Activated CD4-positive, alpha-beta T cell treated with anti-CD3 and anti-CD28 coated beads, Interleukin-2, amount 10 ng/mL, durations not matched to agents 7 days and 5 days (primary cell): Measurements from ENCODE around the gene MET. TPM values are rescaled to one million over a fixed set of nuclear protein-coding genes. Genes with fewer than 3 reads are reported as not detected.
"Not testable (repeated sequence)": the region's sequence is repeated elsewhere in the genome, so short reads cannot be mapped to it uniquely, and the experiment has no call there.

ENCODE experiments used
- CTCF ChIA-PET: fragments of 350-600 bp; sonication (Branson Sonifier 250); formaldehyde crosslinking; loops from one replicate; lab custom pipeline; 2021; ENCODE audit warnings: antibody characterized with exemption; lab: Charles Lee
- POLR2A ChIA-PET: fragments of 350-600 bp; sonication (Branson Sonifier 250); formaldehyde crosslinking; loops from one replicate; lab custom pipeline; 2021; ENCODE audit warnings: antibody characterized with exemption; lab: Charles Lee
- DNase-seq: peaks from one replicate; pipeline ENCODE4 v3.0.0-alpha.2; 2020
- H3K27ac Mint-ChIP-seq: one replicate; pipeline ENCODE4 v1.8.0; 2021; ENCODE audit warnings: mild to moderate bottlenecking, moderate library complexity, mixed read lengths
- H3K27me3 Mint-ChIP-seq: one replicate; pipeline ENCODE4 v1.8.0; 2021; ENCODE audit warnings: mixed read lengths
- H3K36me3 Mint-ChIP-seq: one replicate; pipeline ENCODE4 v1.8.0; 2021; ENCODE audit warnings: low read depth, mixed read lengths
- H3K4me1 Mint-ChIP-seq: one replicate; pipeline ENCODE4 v1.8.0; 2021; ENCODE audit warnings: mixed read lengths
- H3K4me3 Mint-ChIP-seq: one replicate; pipeline ENCODE4 v1.8.0; 2021; ENCODE audit warnings: mild to moderate bottlenecking, moderate library complexity, mixed read lengths
- H3K9me3 Mint-ChIP-seq: one replicate; pipeline ENCODE4 v1.8.0; 2021; ENCODE audit warnings: mixed read lengths
- total RNA-seq, 2 experiments: library from RNA; stranded (reverse); gene quantifications; one replicate each; pipeline ENCODE4 v1.2.3, GENCODE V29; 2021

MET gene
- total RNA-seq, 2 experiments from 2014 or later = 0.21 to 0.22 TPM

GRCh38 chr7:116810267-116811116 lies 138.5 kb downstream of the MET start:
- CTCF ChIA-PET = no interaction called here
- no peaks in the 10 kb centered on the region for H3K27me3 Mint-ChIP-seq
- no peaks in the 10 kb centered on the region for H3K9me3 Mint-ChIP-seq
- DNase-seq = no peak
- H3K36me3 Mint-ChIP-seq = no peaks in the 10 kb centered on the region
- H3K27ac Mint-ChIP-seq = no peak overlapping the region
- H3K4me1 Mint-ChIP-seq = no peaks in the 10 kb centered on the region
- POLR2A ChIA-PET = no interaction called here
- no peak overlapping the region for H3K4me3 Mint-ChIP-seq

DNA sequence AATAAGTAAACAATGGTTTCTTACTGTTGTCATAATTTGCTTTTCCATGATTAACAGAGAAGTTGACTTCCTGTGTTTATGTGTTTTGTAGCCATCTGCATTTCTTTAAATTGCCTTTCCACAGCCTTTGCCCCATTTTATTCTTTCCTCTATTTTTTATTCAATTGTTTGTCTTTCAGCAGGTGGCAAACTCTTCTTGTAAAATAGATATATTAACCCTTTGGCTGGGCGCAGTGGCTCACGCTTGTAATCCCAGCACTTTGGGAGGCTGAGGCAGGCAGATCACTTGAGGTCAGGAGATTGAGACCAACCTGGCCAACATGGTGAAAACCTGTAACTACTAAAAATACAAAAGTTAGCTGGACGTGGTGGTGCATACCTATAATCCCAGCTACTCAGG lies 139.8 kb downstream of the MET start:
- no peak for DNase-seq
- H3K27ac Mint-ChIP-seq = no peak overlapping the region
- no peaks in the 10 kb centered on the region for H3K36me3 Mint-ChIP-seq
- POLR2A ChIA-PET = no interaction called here
- no peaks in the 10 kb centered on the region for H3K9me3 Mint-ChIP-seq
- no peak overlapping the region for H3K4me3 Mint-ChIP-seq
- H3K4me1 Mint-ChIP-seq = no peaks in the 10 kb centered on the region
- CTCF ChIA-PET = no interaction called here
- no peaks in the 10 kb centered on the region for H3K27me3 Mint-ChIP-seq

DNA sequence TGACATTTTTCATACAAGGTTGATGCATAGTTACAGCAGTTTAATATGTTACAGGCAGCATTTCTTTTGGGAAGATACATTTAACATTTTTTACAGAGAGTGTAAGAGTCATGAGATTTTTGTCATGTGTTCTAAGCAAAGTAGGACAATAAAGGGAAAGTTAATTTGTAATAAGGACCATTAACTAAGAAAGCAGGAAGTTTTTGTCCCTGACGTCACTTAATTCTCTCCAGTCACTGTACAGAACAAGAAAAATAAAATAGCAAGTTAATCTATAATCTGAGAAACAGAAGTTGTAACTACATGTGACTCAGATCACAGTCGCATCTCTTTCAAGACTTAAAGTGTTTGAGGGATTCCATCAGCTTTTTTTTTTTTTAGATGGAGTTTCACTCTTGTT lies 140.9 kb downstream of the MET start:
- CTCF ChIA-PET = no interaction called here

DNA sequence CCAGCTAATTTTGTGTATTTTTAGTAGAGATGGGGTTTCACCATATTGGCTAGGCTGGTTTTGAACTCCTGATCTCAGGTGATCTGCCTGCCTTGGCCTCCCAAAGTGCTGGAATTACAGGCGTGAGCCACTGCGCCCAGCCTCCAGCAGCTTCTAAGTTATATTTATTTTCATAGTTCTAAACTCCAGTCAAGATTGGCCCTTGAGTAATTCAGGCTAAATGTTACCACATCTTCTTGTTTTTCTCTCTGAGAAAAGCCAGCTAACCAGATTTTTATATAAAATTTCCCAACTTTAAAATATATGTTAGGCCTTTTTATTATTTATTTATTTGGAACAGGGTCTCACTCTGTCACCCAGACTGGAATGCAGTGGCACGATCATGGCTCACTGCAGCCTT lies 141.4 kb downstream of the MET start:
- H3K4me3 Mint-ChIP-seq, DNase-seq, H3K27me3 Mint-ChIP-seq, H3K9me3 Mint-ChIP-seq, H3K36me3 Mint-ChIP-seq, POLR2A ChIA-PET, H3K27ac Mint-ChIP-seq, CTCF ChIA-PET, H3K4me1 Mint-ChIP-seq: not testable (repeated sequence)

More for the DNA sequence above, 140.9 kb downstream of the MET start:
- no peak overlapping the region for H3K4me3 Mint-ChIP-seq
- H3K4me1 Mint-ChIP-seq = no peaks in the 10 kb centered on the region
- peaks cover 4% of the 10 kb centered on the region for H3K27me3 Mint-ChIP-seq
- POLR2A ChIA-PET = no interaction called here
- no peak for DNase-seq
- no peaks in the 10 kb centered on the region for H3K36me3 Mint-ChIP-seq
- no peaks in the 10 kb centered on the region for H3K9me3 Mint-ChIP-seq
- no peak overlapping the region for H3K27ac Mint-ChIP-seq

DNA sequence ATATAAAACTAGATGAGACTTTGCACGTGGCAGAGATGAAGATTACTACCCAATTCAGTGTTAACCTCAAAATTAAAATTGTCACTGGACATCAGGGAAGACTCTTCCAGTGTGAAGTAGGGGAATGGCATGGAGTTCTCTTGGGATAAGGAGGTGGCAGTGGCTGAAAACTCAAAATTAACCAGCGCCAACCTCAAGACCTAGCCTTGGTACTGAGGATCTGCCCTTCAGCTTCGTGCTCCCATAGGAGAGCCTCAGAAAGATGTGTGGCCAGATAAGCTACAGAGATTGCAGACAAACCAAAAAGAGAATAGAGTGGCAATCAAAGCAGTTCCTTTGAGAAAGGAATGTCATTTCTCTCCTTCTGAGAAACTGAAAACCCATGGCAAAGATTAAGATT lies 143.0 kb downstream of the MET start:
- H3K4me3 Mint-ChIP-seq = no peak overlapping the region
- no peaks in the 10 kb centered on the region for H3K9me3 Mint-ChIP-seq
- no peak overlapping the region for H3K27ac Mint-ChIP-seq
- H3K36me3 Mint-ChIP-seq = no peaks in the 10 kb centered on the region
- peaks cover 12% of the 10 kb centered on the region for H3K27me3 Mint-ChIP-seq
- no peak for DNase-seq
- ChIA-PET CTCF (no interaction called here), POLR2A (no interaction called here)
- no peaks in the 10 kb centered on the region for H3K4me1 Mint-ChIP-seq

DNA sequence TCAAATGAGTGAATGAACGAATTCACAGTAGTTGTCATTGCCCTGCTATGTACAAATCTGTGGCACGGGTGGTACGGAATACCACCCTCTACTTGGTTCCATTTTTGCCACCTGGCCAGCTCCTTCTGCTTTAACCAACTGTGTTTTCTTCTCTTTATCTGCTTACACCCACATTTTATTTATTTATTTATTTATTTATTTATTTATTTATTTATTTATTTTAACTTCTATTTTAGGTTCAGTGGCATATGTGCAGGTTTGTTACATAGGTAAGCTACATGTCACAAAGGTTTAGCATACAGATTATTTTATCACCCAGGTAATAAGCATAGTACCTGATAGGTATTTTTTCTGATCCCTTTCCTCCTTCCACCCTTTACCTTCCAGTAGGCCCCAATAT lies 148.2 kb downstream of the MET start:
- CTCF ChIA-PET = interaction anchor here (1.1 kb wide), 1 partner anchor 53 kb away, joined by 4 read pairs; no protein-coding TSS in a partner anchor

DNA sequence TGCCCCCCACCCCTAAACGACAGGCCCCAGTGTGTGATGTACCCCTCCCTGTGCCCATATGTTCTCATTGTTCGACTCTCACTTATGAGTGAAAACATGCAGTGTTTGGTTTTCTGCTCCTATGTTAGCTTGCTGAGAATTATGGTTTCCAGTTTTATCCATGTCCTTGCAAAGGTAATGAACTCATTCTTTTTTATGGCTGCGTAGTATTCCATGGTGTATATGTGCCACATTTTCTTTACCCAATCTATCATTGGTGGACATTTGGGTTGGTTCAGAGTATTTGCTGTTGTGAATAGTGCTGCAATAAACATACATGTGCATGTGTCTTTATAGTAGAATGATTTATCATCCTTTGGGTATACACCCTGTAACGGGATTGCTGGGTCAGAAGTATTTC lies 149.7 kb downstream of the MET start:
- H3K4me1 Mint-ChIP-seq, H3K27ac Mint-ChIP-seq, H3K4me3 Mint-ChIP-seq, DNase-seq, H3K36me3 Mint-ChIP-seq, POLR2A ChIA-PET, CTCF ChIA-PET: not testable (repeated sequence)
- peaks cover 11% of the 10 kb centered on the region for H3K9me3 Mint-ChIP-seq
- peaks cover 39% of the 10 kb centered on the region for H3K27me3 Mint-ChIP-seq

More for the DNA sequence above, 148.2 kb downstream of the MET start:
- Mint-ChIP-seq H3K36me3 (peaks cover 2% of the 10 kb centered on the region), H3K4me3 (no peak overlapping the region), H3K4me1 (peaks cover 6% of the 10 kb centered on the region), H3K9me3 (peaks cover 8% of the 10 kb centered on the region), H3K27ac (no peak overlapping the region), H3K27me3 (peaks cover 30% of the 10 kb centered on the region)
- POLR2A ChIA-PET = no interaction called here
- no peak for DNase-seq

GRCh38 chr7:116824449-116824848 lies 152.5 kb downstream of the MET start:
- CTCF ChIA-PET = no interaction called here
- Mint-ChIP-seq H3K27ac (no peak overlapping the region), H3K36me3 (peaks cover 2% of the 10 kb centered on the region)

GRCh38 chr7:116828281-116828680 lies 156.3 kb downstream of the MET start:
- ChIA-PET CTCF (no interaction called here), POLR2A (no interaction called here)
- Mint-ChIP-seq H3K4me3 (no peak overlapping the region), H3K4me1 (peaks cover 6% of the 10 kb centered on the region), H3K9me3 (peaks cover 9% of the 10 kb centered on the region), H3K27ac (no peak overlapping the region), H3K36me3 (peaks cover 2% of the 10 kb centered on the region), H3K27me3 (peaks cover 28% of the 10 kb centered on the region)
- no peak for DNase-seq

More at GRCh38 chr7:116824449-116824848, 152.5 kb downstream of the MET start:
- peaks cover 30% of the 10 kb centered on the region for H3K27me3 Mint-ChIP-seq
- H3K4me3 Mint-ChIP-seq = no peak overlapping the region
- POLR2A ChIA-PET = no interaction called here
- H3K4me1 Mint-ChIP-seq = peaks cover 6% of the 10 kb centered on the region
- H3K9me3 Mint-ChIP-seq = peaks cover 11% of the 10 kb centered on the region
- DNase-seq = no peak

- POLR2A ChIA-PET = no interaction called here
- no peak for DNase-seq
- CTCF ChIA-PET = no interaction called here
- peaks cover 21% of the 10 kb centered on the region for H3K27me3 Mint-ChIP-seq
- peaks cover 6% of the 10 kb centered on the region for H3K4me1 Mint-ChIP-seq
- no peak overlapping the region for H3K4me3 Mint-ChIP-seq
- H3K27ac Mint-ChIP-seq = no peak overlapping the region
- peaks cover 9% of the 10 kb centered on the region for H3K9me3 Mint-ChIP-seq
- H3K36me3 Mint-ChIP-seq = peaks cover 2% of the 10 kb centered on the region
Measured at GRCh38 chr7:116829041-116829440, 157.0 kb downstream of the MET start.

- H3K27me3 Mint-ChIP-seq = peaks cover 17% of the 10 kb centered on the region
- DNase-seq = no peak
- H3K27ac Mint-ChIP-seq = no peak overlapping the region
- peaks cover 3% of the 10 kb centered on the region for H3K4me1 Mint-ChIP-seq
- H3K9me3 Mint-ChIP-seq = peaks cover 6% of the 10 kb centered on the region
- no peak overlapping the region for H3K4me3 Mint-ChIP-seq
- ChIA-PET POLR2A (no interaction called here), CTCF (no interaction called here)
- no peaks in the 10 kb centered on the region for H3K36me3 Mint-ChIP-seq
Measured at GRCh38 chr7:116829493-116829892, 157.5 kb downstream of the MET start.

DNA sequence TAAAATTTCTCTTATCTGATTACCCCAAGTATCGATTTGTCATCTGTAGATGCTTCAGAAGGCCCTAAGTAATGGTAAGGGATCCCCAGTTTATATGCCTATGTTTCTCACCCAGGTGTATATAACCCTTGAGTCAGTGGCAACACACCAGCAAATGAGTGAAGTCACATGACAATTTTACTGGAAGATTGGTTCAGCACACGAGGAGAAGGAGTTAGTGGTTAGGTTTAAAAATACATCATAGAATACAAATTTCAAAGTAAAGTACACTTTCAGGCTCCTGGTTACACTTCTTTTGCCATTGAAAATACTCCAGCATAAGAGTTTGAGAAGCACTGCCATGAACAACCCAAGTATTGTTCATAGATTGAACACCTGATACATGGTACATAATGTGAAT lies 160.7 kb downstream of the MET start:
- no peak overlapping the region for H3K27ac Mint-ChIP-seq
- DNase-seq = no peak
- POLR2A ChIA-PET = no interaction called here
- CTCF ChIA-PET = no interaction called here
- no peaks in the 10 kb centered on the region for H3K36me3 Mint-ChIP-seq
- H3K9me3 Mint-ChIP-seq = no peaks in the 10 kb centered on the region
- no peak overlapping the region for H3K4me3 Mint-ChIP-seq
- H3K27me3 Mint-ChIP-seq = peaks cover 3% of the 10 kb centered on the region
- no peaks in the 10 kb centered on the region for H3K4me1 Mint-ChIP-seq

DNA sequence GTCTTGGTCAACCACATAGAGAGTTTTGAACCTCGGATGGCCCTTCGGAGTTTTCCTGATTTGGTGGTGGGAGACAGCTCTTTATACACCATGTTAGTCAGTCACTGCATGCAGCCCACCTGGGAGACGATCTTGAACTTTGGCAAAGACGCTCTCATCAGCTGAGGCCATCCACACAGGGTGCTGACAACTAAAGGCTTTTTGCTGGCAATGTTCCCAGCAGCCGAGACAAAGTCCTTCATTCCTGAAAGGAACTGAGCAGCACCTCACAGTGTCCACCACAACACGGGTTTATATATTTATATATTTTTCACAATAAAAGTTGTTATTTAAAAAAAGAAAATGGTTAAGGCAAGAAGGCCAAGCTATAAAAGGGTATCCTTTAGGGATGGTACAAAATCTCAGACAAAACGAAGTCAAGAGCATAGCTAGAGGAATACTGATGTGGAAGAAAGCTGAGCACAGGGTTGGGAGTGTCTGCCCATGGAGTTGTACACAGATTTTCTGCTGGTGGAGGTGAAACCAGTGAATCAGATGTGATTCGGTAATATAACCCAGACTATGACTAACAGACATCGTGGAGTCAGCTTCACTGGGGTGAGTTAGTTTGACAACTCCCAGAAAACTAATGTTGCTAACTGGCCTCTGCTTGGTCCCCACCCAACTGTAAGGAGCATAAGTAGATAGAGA lies 163.0 kb downstream of the MET start:
- Mint-ChIP-seq H3K36me3 (no peaks in the 10 kb centered on the region), H3K4me1 (no peaks in the 10 kb centered on the region), H3K27ac (no peak overlapping the region), H3K4me3 (no peak overlapping the region), H3K9me3 (no peaks in the 10 kb centered on the region), H3K27me3 (peaks cover 5% of the 10 kb centered on the region)
- DNase-seq = no peak
- CTCF ChIA-PET = interaction anchor here (1.2 kb wide), 1 partner anchor 14 kb away, joined by 3 read pairs; no protein-coding TSS in a partner anchor
- POLR2A ChIA-PET = no interaction called here
